Activated T-cell treated with anti-CD3 and anti-CD28 coated beads, Interleukin-2, amount 50 U/mL, for 4 hours (primary cell): ENCODE measurements around the gene BMP8A. TPM values are rescaled to one million over a fixed set of nuclear protein-coding genes. Genes with fewer than 3 reads are reported as not detected.
"Not testable (repeated sequence)": the region's sequence is repeated elsewhere in the genome, so short reads cannot be mapped to it uniquely, and the experiment has no call there.

Experiments
- ATAC-seq, 2 donors: fragments of 200-7000 bp; cut with Tn5 transposase; one replicate each; pipeline ENCODE4 v1.10.0; 2021
- DNase-seq: peaks from one replicate; pipeline ENCODE4 v3.0.0-alpha.2; 2020
- H3K27me3 Mint-ChIP-seq: one replicate; pipeline ENCODE4 v1.8.0; 2021; ENCODE audit warnings: low read depth, mixed read lengths
- H3K36me3 Mint-ChIP-seq: one replicate; pipeline ENCODE4 v1.8.0; 2022; ENCODE audit warnings: mixed read lengths; ENCODE audit not compliant: insufficient read depth
- H3K4me1 Mint-ChIP-seq: one replicate; pipeline ENCODE4 v1.8.0; 2021; ENCODE audit warnings: low read depth, mixed read lengths
- H3K4me3 Mint-ChIP-seq: one replicate; pipeline ENCODE4 v1.8.0; 2021; ENCODE audit warnings: mild to moderate bottlenecking, moderate library complexity, mixed read lengths
- H3K9me3 Mint-ChIP-seq: one replicate; pipeline ENCODE4 v1.8.0; 2021; ENCODE audit warnings: mixed read lengths
- total RNA-seq, 3 donors: library from RNA; stranded (reverse); gene quantifications; one replicate each; pipeline ENCODE4 v1.2.1, GENCODE V29; 2021

The BMP8A gene
- total RNA-seq, 3 donors from 2014 or later = 0.21 to 0.27 TPM; not detected in 1

DNA sequence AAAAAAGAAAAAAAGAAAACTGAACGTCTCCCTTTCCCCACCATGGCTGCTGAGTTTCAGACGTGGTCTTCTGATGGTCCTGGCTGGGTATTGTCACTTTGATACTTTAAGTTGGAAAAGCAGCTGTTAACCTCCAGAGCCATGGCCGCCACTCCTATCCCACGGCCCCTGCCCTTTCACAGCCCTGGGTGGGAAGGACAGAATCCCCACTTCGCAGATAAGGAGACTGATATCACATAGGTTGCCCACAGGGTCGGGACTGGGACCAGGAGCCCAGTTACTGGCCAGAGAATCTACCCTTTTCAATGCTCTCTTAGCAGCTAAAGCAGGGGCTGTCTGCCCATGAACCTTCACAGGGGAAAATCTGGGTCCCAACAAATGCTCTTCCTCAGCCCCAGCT, 16.8 kb downstream of the BMP8A start:
- Mint-ChIP-seq H3K27me3 (no peaks in the 10 kb centered on the region), H3K4me1 (peaks cover 17% of the 10 kb centered on the region), H3K4me3 (no peak overlapping the region), H3K36me3 (no peaks in the 10 kb centered on the region), H3K9me3 (no peaks in the 10 kb centered on the region)
- no peak for DNase-seq
- no peak for ATAC-seq

DNA sequence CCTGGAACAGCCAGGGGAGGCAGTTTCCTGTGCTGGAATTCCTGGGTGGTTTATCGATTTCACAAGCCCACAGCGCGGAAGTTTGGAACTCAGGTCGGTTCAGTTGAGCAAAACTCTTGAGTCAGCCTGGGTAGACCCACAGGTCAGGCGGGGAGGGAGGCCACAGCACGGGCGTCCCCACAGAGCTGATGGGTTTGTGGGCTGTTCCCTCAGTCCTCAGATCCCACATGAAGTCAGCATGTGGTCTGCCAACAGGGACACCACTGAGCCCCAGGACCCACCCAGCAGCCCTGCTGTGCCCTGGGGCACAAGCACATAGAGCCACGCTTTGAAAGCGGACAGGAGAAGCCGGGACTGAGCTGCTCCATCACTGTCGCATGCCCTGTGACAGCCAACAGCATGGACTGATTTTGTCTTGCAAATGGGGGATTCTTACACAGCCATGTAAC, 17.4 kb downstream of the BMP8A start:
- ATAC-seq (no peak), DNase-seq (no peak)
- H3K9me3 Mint-ChIP-seq = no peaks in the 10 kb centered on the region

DNA sequence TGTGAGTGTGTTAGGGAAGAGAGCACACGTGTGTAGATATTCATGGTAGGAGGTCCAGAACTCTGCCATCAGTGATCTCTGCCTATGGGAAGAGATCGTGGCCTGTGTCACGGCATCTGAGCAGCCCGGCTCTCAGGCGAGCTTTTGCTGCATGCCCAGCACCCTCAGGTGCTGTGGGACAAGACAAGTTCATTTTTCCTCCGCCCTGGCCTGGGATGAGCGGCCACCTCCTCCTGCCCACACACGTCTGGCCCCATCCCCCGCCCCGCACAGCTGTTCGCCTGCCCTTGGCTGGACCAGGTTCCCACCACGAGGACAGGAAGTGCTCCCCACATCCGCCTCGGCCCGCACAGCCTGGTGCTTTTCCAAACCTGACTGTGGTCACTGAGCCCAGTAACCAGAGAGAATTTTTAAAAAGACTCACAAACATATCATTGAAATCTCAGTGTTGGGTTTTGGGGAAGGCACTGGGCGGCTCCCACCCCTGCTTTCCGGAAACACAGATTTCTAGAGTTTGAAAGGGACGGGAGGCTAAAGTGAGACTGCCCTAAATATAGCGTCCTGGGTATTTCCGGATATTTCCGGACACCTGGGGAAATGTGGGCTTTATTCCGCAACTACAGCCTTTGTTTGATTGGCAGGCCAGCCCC, 18.0 kb downstream of the BMP8A start:
- no peaks in the 10 kb centered on the region for H3K36me3 Mint-ChIP-seq
- DNase-seq = no peak
- no peaks in the 10 kb centered on the region for H3K27me3 Mint-ChIP-seq
- ATAC-seq = peak; percentile 10 to 18
- peaks cover 17% of the 10 kb centered on the region for H3K4me1 Mint-ChIP-seq
- H3K9me3 Mint-ChIP-seq = no peaks in the 10 kb centered on the region
- H3K4me3 Mint-ChIP-seq = peak overlapping the region; percentile 39

More for the DNA sequence above, 17.4 kb downstream of the BMP8A start:
- H3K4me1 Mint-ChIP-seq = peaks cover 17% of the 10 kb centered on the region
- no peaks in the 10 kb centered on the region for H3K36me3 Mint-ChIP-seq
- no peak overlapping the region for H3K4me3 Mint-ChIP-seq
- no peaks in the 10 kb centered on the region for H3K27me3 Mint-ChIP-seq

DNA sequence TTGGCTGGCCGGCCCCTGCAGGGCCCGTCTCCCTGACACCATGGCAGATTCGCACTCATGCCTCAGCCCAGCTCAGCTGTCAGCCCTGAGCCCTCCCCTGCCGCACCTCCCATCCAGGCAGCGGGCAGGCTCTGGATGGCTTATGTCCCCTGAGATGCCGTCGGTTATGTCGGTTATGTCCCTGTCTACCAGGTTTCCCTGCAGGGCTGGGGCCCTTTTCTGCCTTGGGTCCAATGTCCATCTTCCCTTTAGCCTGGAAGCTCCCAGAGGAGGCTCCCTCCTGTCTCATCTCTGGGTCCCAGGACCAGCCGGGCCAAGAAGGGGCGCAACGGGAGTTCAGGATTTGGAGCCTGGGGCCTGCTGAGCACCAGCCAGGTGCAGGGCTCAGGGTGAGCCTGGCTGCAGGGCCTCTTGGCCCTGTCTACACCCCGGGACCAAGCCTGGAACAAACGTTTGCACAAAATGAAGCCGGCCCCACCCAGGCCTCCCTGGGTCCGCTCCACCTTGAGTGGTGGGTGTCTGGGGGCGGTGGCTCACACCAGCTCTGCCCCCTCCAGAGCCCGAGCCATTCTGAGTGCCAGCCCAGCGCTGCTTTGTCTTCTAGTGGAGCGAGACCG, 19.2 kb downstream of the BMP8A start:
- not testable (repeated sequence) for H3K9me3 Mint-ChIP-seq, H3K27me3 Mint-ChIP-seq, H3K36me3 Mint-ChIP-seq, ATAC-seq, DNase-seq, H3K4me3 Mint-ChIP-seq
- H3K4me1 Mint-ChIP-seq = peaks cover 19% of the 10 kb centered on the region

DNA sequence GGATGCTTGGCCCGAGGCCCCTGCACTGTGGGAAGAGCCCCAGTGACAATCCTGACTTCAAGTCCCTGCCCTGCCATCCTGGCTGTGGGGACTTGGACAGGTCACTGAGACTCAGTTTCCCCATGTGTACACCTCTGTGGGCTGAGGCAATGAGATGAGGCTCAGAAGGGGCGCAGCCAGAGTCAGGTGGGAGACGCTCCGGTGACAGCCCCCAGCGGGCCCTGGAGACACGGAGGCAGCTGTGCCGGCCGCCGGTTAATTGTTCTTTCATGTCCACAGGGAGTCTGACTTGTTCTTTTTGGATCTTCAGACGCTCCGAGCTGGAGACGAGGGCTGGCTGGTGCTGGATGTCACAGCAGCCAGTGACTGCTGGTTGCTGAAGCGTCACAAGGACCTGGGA, 20.0 kb downstream of the BMP8A start:
- ATAC-seq = not testable (repeated sequence)

DNA sequence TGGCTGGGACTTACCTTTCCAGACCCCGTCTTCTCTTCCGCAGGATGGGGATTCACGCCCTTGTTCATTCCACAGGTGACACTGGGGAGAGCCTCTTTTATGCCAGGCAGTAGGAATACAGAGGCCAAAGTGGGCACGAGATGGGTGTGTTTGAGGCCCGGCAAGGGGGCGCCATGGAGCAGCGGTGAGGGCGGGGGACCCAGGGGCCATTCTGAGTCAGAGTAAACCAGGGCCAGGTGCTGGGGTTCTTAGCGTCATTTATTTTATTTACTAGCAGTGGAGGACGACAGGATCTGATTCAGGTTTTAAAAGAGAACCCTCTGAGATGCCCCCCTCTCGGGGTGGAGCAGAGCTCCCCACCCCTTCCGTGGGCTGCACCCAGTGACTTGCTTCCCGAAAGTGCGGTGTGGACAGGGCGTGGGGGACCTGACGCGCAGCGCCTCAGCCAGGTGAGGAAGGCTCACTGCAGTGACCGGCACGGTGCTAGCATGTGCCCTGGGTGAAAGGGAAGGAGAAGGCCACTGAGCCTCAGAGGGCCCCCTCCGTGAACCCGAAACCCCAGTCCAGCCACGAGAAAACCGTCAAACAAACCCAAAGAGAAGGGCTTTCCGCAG, 20.9 kb downstream of the BMP8A start:
- ATAC-seq = peak; percentile 19 to 20
- not testable (repeated sequence) for H3K36me3 Mint-ChIP-seq, DNase-seq, H3K9me3 Mint-ChIP-seq, H3K4me3 Mint-ChIP-seq, H3K27me3 Mint-ChIP-seq
- peaks cover 19% of the 10 kb centered on the region for H3K4me1 Mint-ChIP-seq

More for the DNA sequence above, 20.0 kb downstream of the BMP8A start:
- not testable (repeated sequence) for H3K9me3 Mint-ChIP-seq, H3K36me3 Mint-ChIP-seq, H3K4me3 Mint-ChIP-seq, DNase-seq, H3K27me3 Mint-ChIP-seq
- H3K4me1 Mint-ChIP-seq = peaks cover 19% of the 10 kb centered on the region

DNA sequence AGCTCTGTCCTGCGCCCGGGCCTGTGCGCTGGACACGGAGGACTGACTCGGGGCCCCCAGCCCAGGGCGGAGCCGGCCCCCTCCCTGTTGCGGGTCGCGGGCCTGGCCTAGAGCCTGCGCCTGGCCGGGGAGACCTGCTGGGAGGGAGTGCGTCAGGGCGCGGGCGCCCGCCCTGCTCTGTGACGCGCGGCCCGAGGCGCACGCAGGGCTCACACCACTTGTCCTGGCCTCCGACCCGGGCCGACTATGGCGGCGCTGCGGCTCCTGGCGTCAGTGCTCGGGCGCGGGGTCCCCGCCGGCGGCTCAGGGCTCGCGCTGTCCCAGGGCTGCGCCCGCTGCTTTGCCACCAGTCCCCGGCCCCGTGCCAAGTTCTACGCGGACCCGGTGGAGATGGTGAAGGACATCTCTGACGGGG, 23.3 kb downstream of the BMP8A start:
- not testable (repeated sequence) for H3K4me3 Mint-ChIP-seq, H3K36me3 Mint-ChIP-seq, H3K4me1 Mint-ChIP-seq, H3K9me3 Mint-ChIP-seq, DNase-seq, H3K27me3 Mint-ChIP-seq
- peak; percentile 56 for ATAC-seq

DNA sequence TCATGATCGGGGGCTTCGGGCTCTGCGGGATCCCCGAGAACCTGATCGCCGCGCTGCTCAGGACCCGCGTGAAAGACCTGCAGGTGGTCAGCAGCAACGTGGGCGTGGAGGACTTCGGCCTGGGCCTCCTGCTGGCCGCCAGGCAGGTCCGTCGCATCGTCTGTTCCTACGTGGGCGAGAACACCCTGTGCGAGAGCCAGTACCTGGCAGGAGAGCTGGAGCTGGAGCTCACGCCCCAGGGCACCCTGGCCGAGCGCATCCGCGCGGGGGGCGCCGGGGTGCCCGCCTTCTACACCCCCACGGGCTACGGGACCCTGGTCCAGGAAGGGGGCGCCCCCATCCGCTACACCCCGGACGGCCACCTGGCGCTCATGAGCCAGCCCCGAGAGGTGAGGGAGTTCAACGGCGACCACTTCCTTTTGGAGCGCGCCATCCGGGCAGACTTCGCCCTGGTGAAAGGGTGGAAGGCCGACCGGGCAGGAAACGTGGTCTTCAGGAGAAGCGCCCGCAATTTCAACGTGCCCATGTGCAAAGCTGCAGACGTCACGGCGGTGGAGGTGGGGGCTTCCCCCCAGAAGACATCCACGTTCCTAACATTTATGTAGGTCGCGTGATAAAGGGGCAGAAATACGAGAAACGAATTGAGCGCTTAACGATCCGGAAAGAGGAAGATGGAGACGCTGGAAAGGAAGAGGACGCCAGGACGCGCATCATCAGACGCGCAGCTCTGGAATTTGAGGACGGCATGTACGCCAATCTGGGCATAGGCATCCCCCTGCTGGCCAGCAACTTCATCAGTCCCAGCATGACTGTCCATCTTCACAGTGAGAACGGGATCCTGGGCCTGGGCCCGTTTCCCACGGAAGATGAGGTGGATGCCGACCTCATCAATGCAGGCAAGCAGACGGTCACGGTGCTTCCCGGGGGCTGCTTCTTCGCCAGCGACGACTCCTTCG, 24.0 kb downstream of the BMP8A start:
- H3K4me1 Mint-ChIP-seq, H3K27me3 Mint-ChIP-seq, H3K9me3 Mint-ChIP-seq, H3K36me3 Mint-ChIP-seq: not testable (repeated sequence)
- peak; percentile 23 for DNase-seq
- peak overlapping the region; percentile 59 for H3K4me3 Mint-ChIP-seq
- peak; percentile 36 to 63 for ATAC-seq

DNA sequence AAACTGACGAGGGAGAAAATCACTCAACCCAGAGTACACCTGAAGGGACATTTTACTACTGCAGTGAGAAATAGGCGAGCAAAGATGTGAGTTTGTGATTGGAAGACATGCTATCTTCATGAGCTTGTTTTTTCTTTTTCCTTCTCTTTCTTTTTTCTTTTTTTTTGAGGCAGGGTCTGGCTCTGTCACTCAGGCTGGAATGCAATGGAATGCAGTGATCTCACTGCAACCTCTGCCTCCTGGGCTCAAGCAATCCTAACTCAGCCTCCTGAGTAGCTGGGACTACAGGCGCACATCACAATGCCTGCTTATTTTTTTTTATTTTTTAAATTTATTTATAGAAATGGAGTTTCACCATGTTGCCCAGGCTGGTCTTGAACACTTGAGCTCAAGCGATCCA, 25.4 kb downstream of the BMP8A start:
- not testable (repeated sequence) for ATAC-seq, H3K4me3 Mint-ChIP-seq, H3K4me1 Mint-ChIP-seq, H3K27me3 Mint-ChIP-seq, DNase-seq, H3K36me3 Mint-ChIP-seq, H3K9me3 Mint-ChIP-seq

DNA sequence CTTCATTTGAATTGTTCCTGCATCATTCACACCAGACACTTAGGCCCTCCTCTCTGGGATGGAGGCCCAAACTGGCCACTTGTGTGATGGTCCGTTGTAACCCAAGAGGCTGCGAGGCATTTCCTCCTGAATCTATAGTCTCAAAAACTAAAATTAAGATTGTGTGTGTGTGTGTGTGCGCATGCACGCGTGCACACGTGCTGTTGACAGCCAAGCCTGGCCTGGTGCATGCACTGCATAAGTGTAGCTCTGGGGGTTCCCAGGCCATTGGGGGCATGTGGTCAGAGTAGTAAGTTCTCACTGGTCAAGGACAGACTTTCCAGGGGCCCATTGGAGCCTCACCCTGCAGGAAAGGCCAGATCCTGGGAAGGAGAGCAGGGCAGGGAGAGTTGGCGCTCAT, 26.5 kb downstream of the BMP8A start:
- not testable (repeated sequence) for H3K9me3 Mint-ChIP-seq, ATAC-seq, H3K27me3 Mint-ChIP-seq, DNase-seq, H3K4me3 Mint-ChIP-seq, H3K4me1 Mint-ChIP-seq, H3K36me3 Mint-ChIP-seq

DNA sequence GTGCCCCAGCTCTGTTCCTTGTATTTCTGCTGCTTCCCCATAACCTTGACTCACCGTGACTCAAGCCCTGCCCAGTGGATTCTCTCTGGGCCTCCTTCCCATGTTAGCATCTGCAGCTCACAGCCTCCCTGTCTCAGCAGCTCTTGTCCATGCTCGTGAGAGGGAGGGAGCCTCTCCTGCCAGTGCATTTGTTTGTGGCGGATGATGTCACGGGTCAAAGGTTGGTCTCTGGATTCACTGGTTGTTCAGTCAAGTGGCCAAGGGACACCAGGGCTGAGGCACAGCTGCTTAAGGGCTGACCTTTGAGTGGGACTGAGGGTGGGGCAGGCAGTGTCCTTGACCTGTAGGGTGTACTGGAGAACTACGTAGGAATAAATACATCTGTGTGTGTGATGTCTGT, 27.9 kb downstream of the BMP8A start:
- not testable (repeated sequence) for H3K4me3 Mint-ChIP-seq, H3K9me3 Mint-ChIP-seq, H3K27me3 Mint-ChIP-seq, H3K4me1 Mint-ChIP-seq, DNase-seq, ATAC-seq, H3K36me3 Mint-ChIP-seq

DNA sequence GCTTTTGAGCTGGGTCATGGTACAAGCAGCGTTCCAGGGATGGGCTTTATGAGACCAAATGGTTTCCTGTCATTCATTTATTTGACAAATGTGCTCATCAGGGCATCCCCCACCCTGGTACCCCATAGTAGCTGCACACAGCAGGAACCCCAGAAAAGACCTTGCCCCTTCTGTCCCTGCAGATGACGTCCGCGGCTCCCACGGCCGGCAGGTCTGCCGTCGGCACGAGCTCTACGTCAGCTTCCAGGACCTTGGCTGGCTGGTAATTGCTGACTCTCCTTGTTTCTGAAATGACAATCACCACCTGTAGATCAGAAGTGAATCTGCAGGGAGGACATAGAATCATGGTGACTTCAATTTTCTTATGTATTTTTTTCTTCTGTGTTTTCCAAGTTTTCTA, 30.8 kb downstream of the BMP8A start:
- not testable (repeated sequence) for H3K4me3 Mint-ChIP-seq, H3K27me3 Mint-ChIP-seq

DNA sequence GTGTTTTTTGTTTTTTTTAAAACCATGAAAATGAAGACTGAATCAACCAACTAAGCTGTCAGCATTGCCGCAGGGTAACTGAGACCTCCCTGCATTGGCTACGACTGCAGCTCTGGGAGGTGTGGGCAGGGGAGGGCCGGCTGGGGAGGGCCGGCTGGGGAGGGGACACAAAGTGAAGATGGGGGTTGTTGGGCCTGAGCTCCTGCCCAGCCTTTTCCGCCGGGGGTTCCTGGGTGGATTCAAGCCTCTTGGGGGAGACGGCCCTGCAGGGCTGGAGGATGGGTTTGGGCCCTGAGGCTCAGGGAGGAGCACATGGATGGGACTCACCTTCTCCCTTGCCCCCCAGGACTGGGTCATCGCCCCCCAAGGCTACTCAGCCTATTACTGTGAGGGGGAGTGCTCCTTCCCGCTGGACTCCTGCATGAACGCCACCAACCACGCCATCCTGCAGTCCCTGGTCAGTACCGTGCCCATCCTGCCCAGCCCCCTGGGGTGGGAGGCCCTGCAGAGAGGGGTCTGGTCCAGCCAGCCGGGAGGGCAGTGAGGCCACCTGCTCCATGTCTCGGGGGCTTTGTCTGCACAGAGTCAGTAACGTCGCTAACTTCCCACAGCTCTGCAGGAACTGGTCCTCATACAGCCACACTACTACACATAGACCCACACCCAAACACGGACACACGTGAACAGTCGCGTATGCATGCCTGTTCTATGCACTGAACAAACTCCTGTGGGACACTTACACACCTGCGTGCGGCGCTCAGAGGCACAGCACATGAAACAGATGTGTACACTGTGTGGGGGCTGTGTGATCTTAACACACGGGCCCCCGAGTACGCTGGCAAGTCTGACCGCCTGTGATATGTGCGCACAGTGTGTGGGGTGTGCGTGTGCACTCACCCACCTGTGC, 31.5 kb downstream of the BMP8A start:
- Mint-ChIP-seq H3K4me1 (peaks cover 4% of the 10 kb centered on the region), H3K36me3 (peaks cover 8% of the 10 kb centered on the region), H3K4me3 (no peak overlapping the region), H3K9me3 (no peaks in the 10 kb centered on the region), H3K27me3 (no peaks in the 10 kb centered on the region)
- no peak for DNase-seq
- no peak for ATAC-seq

More for the DNA sequence above, 30.8 kb downstream of the BMP8A start:
- H3K36me3 Mint-ChIP-seq, DNase-seq, H3K9me3 Mint-ChIP-seq, ATAC-seq, H3K4me1 Mint-ChIP-seq: not testable (repeated sequence)
